Measurements from ENCODE around the gene NRG3.
"Not testable (repeated sequence)": the region's sequence is repeated elsewhere in the genome, so short reads cannot be mapped to it uniquely, and the experiment has no call there.

NRG3 gene

DNA sequence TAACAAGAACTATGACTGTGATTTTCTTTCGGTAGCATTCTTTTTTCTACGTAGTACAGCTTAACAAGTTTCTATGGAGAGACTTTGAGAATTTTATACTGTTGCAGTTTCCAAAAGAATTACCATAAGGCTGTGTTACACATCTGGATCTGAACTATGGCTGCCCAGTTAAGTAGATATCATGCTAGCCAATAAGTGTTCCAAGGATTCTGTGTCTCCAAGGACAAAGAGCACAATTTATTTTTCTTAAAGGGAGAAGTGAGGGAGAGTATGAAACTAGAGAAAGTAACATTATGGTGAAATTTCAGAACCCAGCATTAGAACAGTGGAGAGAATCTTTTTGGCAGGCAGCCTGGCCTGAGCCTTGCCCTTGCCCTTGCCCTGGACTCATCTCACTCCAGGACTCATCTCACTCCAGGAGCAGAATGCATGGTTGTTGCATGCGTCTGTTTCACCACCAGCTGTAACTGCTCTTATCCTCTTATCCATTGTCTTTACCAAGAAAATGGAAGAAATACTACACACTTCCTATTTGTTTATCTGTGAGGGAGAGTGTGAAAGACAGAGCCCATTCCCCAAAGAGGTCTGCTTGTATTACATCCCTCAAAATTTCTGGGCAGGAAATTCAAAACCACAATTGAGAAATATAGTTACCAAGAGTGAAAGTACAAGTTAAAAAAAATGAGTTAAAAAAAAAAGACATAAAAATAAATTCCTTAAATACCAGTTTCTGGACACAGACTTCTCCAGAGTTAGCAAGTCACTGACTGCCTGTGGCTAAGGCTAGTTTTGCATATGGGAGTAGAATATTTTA, 1067.5 kb downstream of the NRG3 start:
- DNase-seq = no peak

DNA sequence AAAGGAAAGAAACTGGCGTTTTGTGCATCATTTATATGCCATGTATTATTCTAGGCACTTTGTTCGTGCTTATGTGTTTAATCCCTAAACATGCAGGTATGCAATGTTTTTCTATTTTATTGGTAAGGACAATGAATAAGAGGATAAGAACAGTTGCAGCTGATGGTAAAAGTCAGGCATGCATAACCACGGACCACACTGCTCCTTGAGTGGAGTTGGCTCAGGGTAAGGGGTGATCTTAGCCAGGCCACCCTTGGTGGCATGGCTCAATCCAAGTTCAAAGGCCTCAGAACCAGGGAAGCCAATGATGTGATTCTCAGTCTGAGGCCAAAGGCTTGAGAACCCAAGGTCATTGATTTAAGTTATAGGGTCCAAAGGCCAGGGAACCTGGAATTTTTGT, 1068.1 kb downstream of the NRG3 start:
- no peak for DNase-seq

DNA sequence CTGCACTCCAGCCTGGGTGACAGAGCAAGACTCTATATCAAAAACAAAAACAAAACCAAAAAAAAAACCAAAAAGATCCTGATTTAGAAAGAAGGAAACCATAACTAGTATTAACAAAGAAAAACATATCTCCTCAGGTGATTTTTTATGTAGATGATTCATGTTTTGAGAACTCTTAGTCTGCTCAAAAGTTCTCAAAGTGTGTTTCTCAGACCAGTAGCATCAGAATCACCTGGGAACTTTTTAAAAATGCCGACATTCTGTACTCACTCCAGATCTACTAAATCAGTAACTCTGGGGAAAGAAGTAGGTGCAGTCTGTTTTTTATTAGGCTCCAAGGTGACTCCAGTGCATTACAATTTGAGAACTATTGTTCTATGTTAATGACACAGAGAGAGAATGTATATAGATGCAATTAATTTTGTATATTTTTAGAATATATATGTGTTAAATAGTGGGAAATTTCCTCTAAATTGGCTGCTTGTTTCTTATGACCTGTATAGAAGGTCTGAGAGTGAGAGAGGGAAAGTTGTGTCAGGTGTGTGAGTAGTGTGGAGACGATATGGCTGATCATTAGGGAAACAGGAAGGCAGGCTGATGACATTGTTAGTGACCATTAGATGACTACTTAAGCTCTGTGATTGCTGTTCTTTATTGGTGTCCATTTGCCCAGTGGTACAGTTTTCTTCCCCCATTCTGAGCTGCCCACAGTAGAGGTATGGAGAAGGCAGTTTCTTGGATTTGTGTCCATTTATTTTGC, 1075.0 kb downstream of the NRG3 start:
- DNase-seq = no peak

DNA sequence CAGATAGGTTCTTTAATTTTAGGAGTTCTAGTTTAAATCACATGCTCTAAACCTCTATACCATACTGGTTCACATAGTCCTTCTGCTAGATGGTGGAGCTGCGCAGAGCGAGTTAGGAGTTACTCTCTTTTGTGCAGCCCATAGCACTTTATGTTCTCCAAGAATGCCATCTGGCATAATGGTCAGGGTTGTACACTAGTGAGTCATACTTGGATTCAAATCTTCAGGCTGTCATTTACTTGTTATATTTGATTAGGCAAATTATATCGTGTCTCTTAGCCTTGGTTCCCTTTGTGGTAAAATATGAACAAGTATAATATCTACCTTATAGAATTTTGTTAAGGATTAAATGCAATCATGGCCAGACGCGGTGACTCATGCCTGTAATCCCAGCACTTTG, 1078.3 kb downstream of the NRG3 start:
- no peak for DNase-seq

DNA sequence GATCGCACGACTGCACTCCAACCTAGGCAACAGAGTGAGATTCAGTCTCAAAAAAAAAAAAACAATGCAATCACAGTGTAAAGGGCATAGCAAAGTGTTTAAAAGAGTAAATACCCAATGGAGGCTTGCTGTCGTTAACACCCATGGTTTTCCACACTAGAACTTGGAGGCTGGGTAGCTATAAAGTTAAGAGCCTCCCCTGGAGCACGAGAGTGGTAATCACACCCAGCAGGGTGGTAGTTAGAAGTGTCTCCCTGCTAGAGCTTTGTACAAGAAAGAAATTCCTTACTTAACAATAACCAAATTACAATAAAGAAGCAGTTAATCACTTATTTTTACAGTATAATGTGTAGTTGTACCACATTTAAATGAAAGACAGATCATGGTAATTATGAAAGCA, 1078.9 kb downstream of the NRG3 start:
- DNase-seq = no peak

DNA sequence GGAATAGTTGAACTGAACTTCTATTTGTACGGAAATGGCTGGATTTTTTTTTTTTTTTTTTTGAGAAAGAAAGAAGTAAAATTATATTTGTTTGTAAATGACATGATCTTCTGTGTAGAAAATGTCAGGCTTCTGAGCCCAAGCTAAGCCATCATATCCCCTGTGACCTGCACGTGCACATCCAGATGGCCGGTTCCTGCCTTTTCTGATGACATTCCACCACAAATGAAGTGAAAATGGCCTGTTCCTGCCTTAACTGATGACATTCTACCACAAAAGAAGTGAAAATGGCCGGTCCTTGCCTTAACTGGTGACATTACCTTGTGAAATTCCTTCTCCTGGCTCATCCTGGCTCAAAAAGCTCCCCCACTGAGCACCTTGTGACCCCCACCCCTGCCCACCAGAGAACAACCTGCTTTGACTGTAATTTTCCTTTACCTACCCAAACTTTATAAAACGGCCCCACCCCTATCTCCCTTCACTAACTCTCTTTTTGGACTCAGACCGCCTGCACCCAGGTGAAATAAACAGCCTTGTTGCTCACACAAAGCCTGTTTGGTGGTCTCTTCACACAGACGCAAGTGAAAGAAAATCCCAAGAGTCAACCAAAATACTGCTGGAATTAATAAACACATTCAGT, 1085.5 kb downstream of the NRG3 start:
- not testable (repeated sequence) for DNase-seq

DNA sequence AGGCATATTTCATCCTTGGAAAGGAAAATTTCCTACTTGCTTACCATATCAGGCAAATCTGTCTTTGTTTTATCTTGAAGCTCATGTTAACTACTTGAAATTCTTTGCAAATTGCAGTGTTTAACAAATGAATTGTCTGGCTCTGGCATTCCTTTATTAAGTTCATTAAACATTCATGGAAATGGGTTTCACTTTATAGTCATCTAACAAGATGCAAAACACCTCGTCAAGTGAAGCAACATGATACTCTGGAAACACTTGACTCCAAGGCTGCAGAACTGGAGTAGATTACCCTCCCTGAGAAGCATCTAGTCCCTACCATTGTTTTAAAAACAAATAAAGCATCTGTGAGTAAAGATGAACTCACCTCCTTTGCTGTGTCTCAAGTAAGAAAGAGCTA, 1086.9 kb downstream of the NRG3 start:
- no peak for DNase-seq

DNA sequence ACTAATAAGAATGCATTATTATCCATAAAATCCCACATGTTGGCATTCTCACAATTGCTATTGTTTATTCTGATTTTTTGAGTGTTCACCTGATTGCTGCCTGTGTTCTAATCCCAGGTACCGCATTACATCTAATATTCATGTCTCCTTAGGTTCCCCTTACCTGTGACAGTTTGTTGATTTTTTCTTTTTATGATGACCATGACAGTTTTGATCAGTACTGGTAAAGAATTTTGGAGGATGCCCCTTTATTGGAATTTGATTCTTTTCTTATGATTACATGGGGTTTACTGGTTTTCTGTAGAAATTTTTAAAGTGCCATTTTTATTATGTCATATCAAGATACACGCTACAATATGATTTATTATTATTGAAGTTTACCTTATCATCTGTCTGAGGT, 1091.1 kb downstream of the NRG3 start:
- DNase-seq = no peak

DNA sequence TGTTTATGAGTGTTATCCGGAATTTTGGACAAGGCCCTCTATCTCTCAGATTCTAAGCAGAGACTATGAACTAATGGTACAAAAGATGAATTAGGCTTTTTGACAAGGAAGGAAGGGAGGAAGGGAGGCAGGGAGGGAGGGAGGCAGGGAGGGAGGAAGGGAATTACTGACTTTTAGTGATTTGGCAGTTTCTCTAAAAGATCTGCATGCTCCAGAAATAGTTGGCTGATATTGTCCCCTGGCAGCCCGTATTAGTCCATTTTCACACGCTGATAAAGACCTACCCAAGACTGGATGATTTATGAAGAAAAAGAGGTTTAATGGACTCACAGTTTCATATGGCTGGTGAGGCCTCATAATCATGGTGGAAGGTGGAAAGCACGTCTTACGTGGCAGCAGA, 1093.5 kb downstream of the NRG3 start:
- no peak for DNase-seq

DNA sequence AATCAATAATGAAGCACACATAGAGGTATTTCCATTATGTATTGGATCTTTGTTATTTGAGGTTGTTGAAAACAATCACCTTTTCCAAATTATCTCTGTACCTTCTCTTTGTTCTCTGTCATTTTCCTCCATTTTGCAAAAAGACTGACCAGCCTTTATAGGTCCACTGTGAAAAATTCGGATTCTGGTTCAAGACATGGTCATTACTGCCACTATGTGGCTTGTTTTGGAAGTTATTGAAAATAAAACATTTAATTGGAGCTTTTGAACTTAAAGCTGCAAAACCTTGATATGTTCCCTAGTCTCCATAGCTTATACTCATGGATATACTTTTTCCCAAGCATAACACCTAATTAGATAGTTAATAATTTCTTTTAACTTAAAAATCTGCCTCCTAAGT, 1094.4 kb downstream of the NRG3 start:
- DNase-seq = no peak

DNA sequence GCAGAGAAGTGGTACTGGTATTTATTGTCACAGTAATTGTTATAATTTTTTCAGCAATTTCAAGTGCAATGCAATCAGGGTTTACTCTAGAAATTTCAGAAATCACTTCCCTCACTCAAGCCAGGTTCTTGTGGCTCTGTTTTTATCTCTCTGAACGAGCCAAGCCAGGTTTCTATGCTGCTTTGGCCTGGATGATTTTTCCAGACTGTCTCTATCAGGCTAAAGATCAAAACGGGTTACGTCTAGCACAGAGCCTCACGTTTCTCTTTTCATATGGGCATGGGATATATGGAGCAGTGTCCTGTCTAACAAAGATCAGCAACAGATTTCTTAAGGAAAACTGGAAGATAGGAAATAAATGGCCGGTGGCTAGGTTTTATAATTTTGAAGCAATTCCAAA, 1105.3 kb downstream of the NRG3 start:
- DNase-seq = no peak

DNA sequence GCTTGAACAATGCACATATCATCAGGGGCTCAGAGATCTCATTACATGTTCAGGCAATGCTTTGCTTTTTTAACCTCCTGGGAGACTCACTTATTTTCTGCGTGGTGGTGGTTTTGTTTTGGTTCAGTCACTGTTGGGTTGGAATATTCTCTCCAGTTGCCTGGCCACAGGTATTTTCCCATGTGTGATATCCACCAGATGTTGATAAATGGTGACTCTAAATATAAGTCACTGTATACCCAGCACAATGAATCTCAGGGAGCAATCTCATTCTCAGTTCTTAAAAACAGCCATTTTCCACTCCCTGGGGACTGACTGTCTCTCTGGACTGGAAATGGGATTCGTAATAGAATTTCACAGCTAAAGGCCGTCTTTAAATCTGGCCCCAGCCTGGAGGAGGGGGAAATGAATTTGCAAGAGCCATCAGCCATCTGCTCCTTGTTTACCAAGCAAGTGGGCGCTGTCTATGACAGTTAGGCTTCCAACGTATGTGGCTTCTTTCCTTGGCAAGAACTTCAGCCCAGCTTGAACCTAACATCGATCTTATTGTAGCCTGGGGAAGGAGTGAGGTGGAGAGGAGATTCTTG, 1106.2 kb downstream of the NRG3 start:
- DNase-seq = no peak

DNA sequence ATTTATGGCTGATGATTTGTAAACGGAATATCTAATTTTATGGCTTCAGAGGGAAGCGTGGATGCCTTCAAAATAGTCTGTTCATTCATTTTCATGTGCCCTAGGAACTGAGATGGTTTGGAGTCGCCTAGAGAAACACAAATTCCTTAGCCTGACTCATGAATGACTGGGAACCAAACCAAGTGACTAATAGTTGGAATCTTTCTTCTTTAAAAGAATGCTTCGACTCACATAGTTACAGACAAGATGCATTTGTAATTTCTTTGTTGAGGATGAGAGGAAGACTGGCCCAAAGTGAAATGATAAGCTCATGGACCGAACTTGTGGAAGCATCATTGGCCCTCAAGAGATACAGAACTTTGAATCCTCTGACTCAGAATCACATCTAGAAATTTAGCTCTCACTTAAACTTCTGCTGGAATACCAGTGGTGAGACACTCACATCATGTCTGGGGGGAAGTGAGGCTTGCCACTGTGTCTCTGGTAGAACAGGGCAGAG, 1107.2 kb downstream of the NRG3 start:
- DNase-seq = no peak

DNA sequence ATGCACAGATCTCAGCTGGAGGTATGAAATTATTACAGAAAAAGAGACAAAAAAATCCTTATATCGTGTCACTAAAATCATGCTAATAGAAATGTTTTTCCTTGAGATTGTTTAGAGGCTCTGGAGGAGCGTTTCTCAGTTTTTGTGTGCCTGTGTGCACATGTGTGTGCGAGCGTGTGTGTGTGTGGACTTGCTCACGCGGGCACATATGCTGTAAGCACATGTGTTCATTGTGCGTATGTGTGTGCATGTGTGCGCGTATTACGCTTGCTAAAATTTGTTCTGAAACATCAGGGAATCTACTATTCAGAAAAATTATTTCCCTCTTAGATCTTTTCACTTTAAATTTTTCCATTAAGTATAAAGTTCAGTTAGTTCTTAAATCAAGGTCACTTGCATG, 1111.2 kb downstream of the NRG3 start:
- DNase-seq = no peak

DNA sequence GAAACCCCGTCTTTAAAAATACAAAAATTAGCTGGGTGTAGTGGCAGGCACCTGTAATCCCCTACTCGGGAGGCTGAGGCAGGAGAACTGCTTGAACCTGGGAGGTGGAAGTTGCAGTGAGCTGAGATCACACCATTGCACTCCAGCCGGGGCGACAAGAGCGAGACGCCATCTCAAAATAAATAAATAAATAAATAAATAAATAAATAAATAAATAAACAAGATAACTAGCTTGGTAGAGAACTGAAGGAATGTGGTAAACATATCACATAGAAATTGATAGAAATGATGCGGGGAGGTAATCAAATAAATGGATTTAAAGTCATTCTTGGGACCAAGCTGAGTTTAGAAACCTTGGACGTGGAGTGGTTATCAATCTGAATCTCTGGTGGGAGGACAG, 1131.5 kb downstream of the NRG3 start:
- DNase-seq = not testable (repeated sequence)

DNA sequence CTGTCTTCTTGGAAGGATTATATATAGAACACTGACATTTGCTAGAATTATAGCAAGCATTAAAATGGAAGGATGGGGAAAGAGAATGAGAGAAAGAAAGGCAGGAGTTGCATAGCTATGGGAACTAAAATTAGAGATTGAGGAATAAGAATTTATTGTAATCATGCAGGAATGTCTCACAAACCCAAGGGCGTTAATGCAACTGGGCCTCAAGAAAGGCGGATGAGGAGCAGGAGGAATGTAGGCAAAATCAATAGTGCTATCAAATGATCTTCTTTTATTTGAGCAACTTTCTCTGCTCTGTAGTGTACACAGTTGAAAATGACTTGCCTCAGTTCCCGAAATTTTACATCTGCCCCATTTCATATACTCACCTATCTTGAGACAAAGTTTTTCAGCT, 1132.5 kb downstream of the NRG3 start:
- DNase-seq = no peak

DNA sequence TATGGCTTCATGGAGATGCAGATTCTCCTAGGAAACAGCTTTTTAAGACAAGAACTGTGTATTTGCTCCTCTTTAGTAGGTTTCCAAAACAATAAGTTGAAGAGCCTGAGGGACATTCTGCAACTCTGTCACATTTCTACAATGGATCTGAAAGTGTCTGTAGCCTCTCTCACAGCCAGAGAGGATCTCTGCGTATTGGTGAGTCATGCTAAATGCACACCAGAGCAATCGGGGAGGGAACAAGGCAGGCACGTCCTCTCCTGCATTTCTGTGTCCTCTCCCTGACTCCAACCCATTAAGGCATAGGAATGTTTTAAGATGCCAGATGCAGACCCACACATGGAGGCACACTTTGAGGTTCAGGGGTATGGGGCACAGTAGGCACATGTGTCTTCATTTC, 1137.9 kb downstream of the NRG3 start:
- no peak for DNase-seq

DNA sequence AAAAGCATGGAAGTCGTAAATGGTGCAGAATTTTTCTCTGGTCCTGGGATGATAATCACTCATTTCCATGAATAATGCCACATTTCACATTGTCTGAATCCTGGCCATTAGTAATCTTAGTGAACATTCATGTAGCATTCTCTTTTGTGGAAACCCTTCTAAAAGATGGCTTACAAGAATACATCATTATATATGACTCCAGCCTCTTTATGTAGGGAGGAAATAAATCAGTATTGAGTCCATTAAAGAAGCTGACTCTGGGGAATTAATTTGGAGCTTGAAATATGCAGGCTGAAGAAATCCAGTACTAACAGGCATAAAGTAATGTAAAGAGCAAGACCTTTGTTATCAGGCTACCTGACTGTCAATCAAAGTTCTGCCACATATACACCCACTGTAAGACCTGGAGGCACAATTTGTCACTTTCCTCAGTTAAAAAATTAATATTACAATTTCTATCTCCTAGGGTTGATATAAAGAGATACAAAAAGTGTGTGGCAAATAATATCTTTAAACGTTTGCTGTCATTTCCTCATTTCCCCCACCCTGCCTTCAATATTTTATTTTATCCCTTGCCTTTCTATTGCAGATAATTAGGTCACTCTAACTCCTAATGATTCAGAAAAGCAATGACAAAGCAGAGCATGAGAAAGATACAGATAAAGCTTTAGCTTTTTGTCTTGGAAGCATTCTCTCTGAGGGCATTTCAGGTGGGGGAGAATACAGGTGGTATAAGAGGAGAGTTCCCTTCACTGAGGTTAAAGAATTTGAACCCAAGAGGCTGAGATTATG, 1142.3 kb downstream of the NRG3 start:
- no peak for DNase-seq

DNA sequence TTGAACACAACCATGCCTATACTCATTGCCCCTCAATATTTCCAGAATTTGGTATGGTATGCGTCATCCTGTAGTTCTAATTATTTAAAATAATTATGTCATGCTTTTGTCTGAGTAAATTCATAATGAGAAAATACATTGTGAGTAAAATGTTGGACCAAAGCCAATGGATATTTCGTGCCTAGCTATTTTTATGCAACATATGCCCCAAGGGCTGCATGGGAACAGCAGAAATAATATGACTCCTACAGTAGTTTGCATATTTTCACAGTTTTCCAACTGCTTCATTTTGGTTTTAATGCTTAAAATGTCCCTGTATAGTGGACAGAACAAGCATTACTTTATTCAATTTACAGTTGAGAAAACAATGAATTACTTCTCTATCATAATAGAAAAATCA, 1148.7 kb downstream of the NRG3 start:
- DNase-seq = no peak

Measured in NCI-H510A (cell line).